Adipocyte (in vitro differentiated cells): ENCODE measurements around the gene CTCF.

Experiments used
- DNase-seq: peaks from one replicate; pipeline ENCODE4 v3.0.0-alpha.2; 2015; ENCODE audit warnings: low read depth
- H3K27me3 ChIP-seq: replicated peaks from 2 replicates; pipeline ENCODE4 v1.7.0; 2013; ENCODE audit warnings: mild to moderate bottlenecking, low read length, moderate library complexity; ENCODE audit not compliant: control insufficient read depth, insufficient read depth
- H3K36me3 ChIP-seq: 2 replicates; pipeline ENCODE4 v1.7.0; 2013; ENCODE audit warnings: low read length, mild to moderate bottlenecking, moderate library complexity; ENCODE audit not compliant: control insufficient read depth, insufficient read depth, severe bottlenecking
- H3K4me1 ChIP-seq: 2 replicates; pipeline ENCODE4 v1.7.0; 2013; ENCODE audit warnings: mild to moderate bottlenecking, low read length, moderate library complexity; ENCODE audit not compliant: control insufficient read depth, insufficient read depth
- H3K4me3 ChIP-seq: 2 replicates; pipeline ENCODE4 v1.7.0; 2013; ENCODE audit warnings: mild to moderate bottlenecking, low read length, moderate library complexity
- H3K9ac ChIP-seq: 2 replicates; pipeline ENCODE4 v1.7.0; 2013; ENCODE audit warnings: mild to moderate bottlenecking, low read length, moderate library complexity
- H3K9me3 ChIP-seq: 2 replicates; pipeline ENCODE4 v1.7.0; 2013; ENCODE audit warnings: mild to moderate bottlenecking, low read length, moderate library complexity; ENCODE audit not compliant: control insufficient read depth

Gene CTCF

GRCh38 chr16:67571464-67571863 lies 9.1 kb downstream of the CTCF start:
- Histone ChIP-seq H3K9me3 (no peaks in the 10 kb centered on the region), H3K9ac (no peak overlapping the region), H3K4me1 (peaks cover 13% of the 10 kb centered on the region), H3K36me3 (peaks cover 6% of the 10 kb centered on the region), H3K4me3 (no peak overlapping the region), H3K27me3 (no peaks in the 10 kb centered on the region)
- peak; percentile 70 for DNase-seq

GRCh38 chr16:67571981-67572431 lies 9.7 kb downstream of the CTCF start:
- Histone ChIP-seq H3K9ac (no peak overlapping the region), H3K4me1 (peaks cover 13% of the 10 kb centered on the region), H3K4me3 (no peak overlapping the region), H3K36me3 (peaks cover 6% of the 10 kb centered on the region), H3K9me3 (no peaks in the 10 kb centered on the region), H3K27me3 (no peaks in the 10 kb centered on the region)
- peak; percentile 72 for DNase-seq

GRCh38 chr16:67579686-67580085 lies 17.4 kb downstream of the CTCF start:
- H3K4me3 ChIP-seq, result no peak overlapping the region
- H3K9ac ChIP-seq, result no peak overlapping the region
- H3K4me1 ChIP-seq, result no peaks in the 10 kb centered on the region
- no peak for DNase-seq
- H3K9me3 ChIP-seq, result no peaks in the 10 kb centered on the region
- peaks cover 14% of the 10 kb centered on the region for H3K36me3 ChIP-seq
- H3K27me3 ChIP-seq, result no peaks in the 10 kb centered on the region

- Histone ChIP-seq H3K9ac (no peak overlapping the region), H3K27me3 (no peaks in the 10 kb centered on the region), H3K36me3 (peaks cover 9% of the 10 kb centered on the region), H3K4me1 (no peaks in the 10 kb centered on the region), H3K4me3 (no peak overlapping the region), H3K9me3 (no peaks in the 10 kb centered on the region)
- DNase-seq, result no peak
These were observed 17.9 kb downstream of the CTCF start for GRCh38 chr16:67580202-67580601.

- Histone ChIP-seq H3K36me3 (peaks cover 2% of the 10 kb centered on the region), H3K4me3 (no peak overlapping the region), H3K9ac (no peak overlapping the region), H3K4me1 (peaks cover 17% of the 10 kb centered on the region), H3K27me3 (no peaks in the 10 kb centered on the region), H3K9me3 (no peaks in the 10 kb centered on the region)
- DNase-seq, result no peak
These were observed 31.0 kb downstream of the CTCF start for GRCh38 chr16:67593288-67593687.

GRCh38 chr16:67593701-67594100 lies 31.4 kb downstream of the CTCF start:
- no peaks in the 10 kb centered on the region for H3K27me3 ChIP-seq
- no peak for DNase-seq
- no peaks in the 10 kb centered on the region for H3K9me3 ChIP-seq
- peaks cover 2% of the 10 kb centered on the region for H3K36me3 ChIP-seq
- peaks cover 21% of the 10 kb centered on the region for H3K4me1 ChIP-seq
- H3K4me3 ChIP-seq, result no peak overlapping the region
- no peak overlapping the region for H3K9ac ChIP-seq

- no peak overlapping the region for H3K4me3 ChIP-seq
- H3K4me1 ChIP-seq, result peaks cover 23% of the 10 kb centered on the region
- H3K36me3 ChIP-seq, result peaks cover 2% of the 10 kb centered on the region
- no peaks in the 10 kb centered on the region for H3K27me3 ChIP-seq
- H3K9me3 ChIP-seq, result no peaks in the 10 kb centered on the region
- no peak overlapping the region for H3K9ac ChIP-seq
- no peak for DNase-seq
These were observed 32.1 kb downstream of the CTCF start for GRCh38 chr16:67594256-67594915.

- Histone ChIP-seq H3K9ac (no peak overlapping the region), H3K4me1 (peaks cover 23% of the 10 kb centered on the region), H3K27me3 (no peaks in the 10 kb centered on the region), H3K36me3 (no peaks in the 10 kb centered on the region), H3K9me3 (no peaks in the 10 kb centered on the region), H3K4me3 (no peak overlapping the region)
- DNase-seq, result peak; percentile 23
These were observed 32.6 kb downstream of the CTCF start for GRCh38 chr16:67594956-67595355.

- peak; percentile 85 for DNase-seq
- Histone ChIP-seq H3K9ac (no peak overlapping the region), H3K4me1 (peaks cover 35% of the 10 kb centered on the region), H3K4me3 (no peak overlapping the region), H3K27me3 (no peaks in the 10 kb centered on the region), H3K36me3 (no peaks in the 10 kb centered on the region), H3K9me3 (no peaks in the 10 kb centered on the region)
These were observed 36.2 kb downstream of the CTCF start for GRCh38 chr16:67598527-67598926.

GRCh38 chr16:67605641-67606040 lies 43.3 kb downstream of the CTCF start:
- no peaks in the 10 kb centered on the region for H3K9me3 ChIP-seq
- peaks cover under 1% of the 10 kb centered on the region for H3K36me3 ChIP-seq
- H3K9ac ChIP-seq, result no peak overlapping the region
- peaks cover 11% of the 10 kb centered on the region for H3K4me1 ChIP-seq
- DNase-seq, result no peak
- no peaks in the 10 kb centered on the region for H3K27me3 ChIP-seq
- H3K4me3 ChIP-seq, result no peak overlapping the region

- no peak for DNase-seq
- no peak overlapping the region for H3K9ac ChIP-seq
These were observed 44.3 kb downstream of the CTCF start for GRCh38 chr16:67606632-67607031.

GRCh38 chr16:67608364-67608763 lies 46.0 kb downstream of the CTCF start:
- DNase-seq, result no peak
- H3K4me3 ChIP-seq, result no peak overlapping the region
- peaks cover 17% of the 10 kb centered on the region for H3K36me3 ChIP-seq
- H3K9ac ChIP-seq, result no peak overlapping the region
- no peaks in the 10 kb centered on the region for H3K27me3 ChIP-seq
- no peaks in the 10 kb centered on the region for H3K9me3 ChIP-seq
- H3K4me1 ChIP-seq, result no peaks in the 10 kb centered on the region

More at GRCh38 chr16:67606632-67607031, 44.3 kb downstream of the CTCF start:
- H3K36me3 ChIP-seq, result peaks cover 10% of the 10 kb centered on the region
- no peaks in the 10 kb centered on the region for H3K9me3 ChIP-seq
- H3K4me3 ChIP-seq, result no peak overlapping the region
- peaks cover 1% of the 10 kb centered on the region for H3K4me1 ChIP-seq
- no peaks in the 10 kb centered on the region for H3K27me3 ChIP-seq
